Activated naive CD4-positive, alpha-beta T cell treated with anti-CD3 and anti-CD28 coated beads, Interleukin-2, amount 10 ng/mL, durations not matched to agents 7 days and 5 days (primary cell): ENCODE measurements around the gene ADD2.

Experiments
- CTCF ChIA-PET: fragments of 350-600 bp; sonication (Branson Sonifier 250); formaldehyde crosslinking; loops from one replicate; lab custom pipeline; 2021; ENCODE audit warnings: antibody characterized with exemption; lab: Charles Lee
- DNase-seq: peaks from one replicate; pipeline ENCODE4 v3.0.0-alpha.2; 2020
- H3K27ac Mint-ChIP-seq: one replicate; pipeline ENCODE4 v1.8.0; 2021; ENCODE audit warnings: mild to moderate bottlenecking, moderate library complexity, mixed read lengths
- H3K27me3 Mint-ChIP-seq: one replicate; pipeline ENCODE4 v1.8.0; 2021; ENCODE audit warnings: mild to moderate bottlenecking, mixed read lengths
- H3K36me3 Mint-ChIP-seq: one replicate; pipeline ENCODE4 v1.8.0; 2021; ENCODE audit warnings: mixed read lengths
- H3K4me1 Mint-ChIP-seq: one replicate; pipeline ENCODE4 v1.8.0; 2021; ENCODE audit warnings: mixed read lengths
- H3K4me3 Mint-ChIP-seq: one replicate; pipeline ENCODE4 v1.8.0; 2021; ENCODE audit warnings: mild to moderate bottlenecking, moderate library complexity, mixed read lengths
- H3K9me3 Mint-ChIP-seq: one replicate; pipeline ENCODE4 v1.8.0; 2021; ENCODE audit warnings: mixed read lengths

ADD2 gene

GRCh38 chr2:70716131-70716743 lies 51.8 kb downstream of the ADD2 start:
- CTCF ChIA-PET: no interaction called here
- Mint-ChIP-seq H3K27me3 (no peaks in the 10 kb centered on the region), H3K27ac (no peak overlapping the region), H3K9me3 (no peaks in the 10 kb centered on the region), H3K4me3 (no peak overlapping the region), H3K4me1 (no peaks in the 10 kb centered on the region), H3K36me3 (no peaks in the 10 kb centered on the region)
- no peak for DNase-seq

- no peak overlapping the region for H3K4me3 Mint-ChIP-seq
- CTCF ChIA-PET: interaction anchor here (0.6 kb wide), 2 partner anchors 72 to 545 kb away, joined by 3 read pairs; no protein-coding TSS in a partner anchor
- H3K4me1 Mint-ChIP-seq: no peaks in the 10 kb centered on the region
- H3K36me3 Mint-ChIP-seq: no peaks in the 10 kb centered on the region
- no peak for DNase-seq
- H3K27ac Mint-ChIP-seq: no peak overlapping the region
- no peaks in the 10 kb centered on the region for H3K27me3 Mint-ChIP-seq
- no peaks in the 10 kb centered on the region for H3K9me3 Mint-ChIP-seq
Observed at GRCh38 chr2:70715071-70715985, 52.7 kb downstream of the ADD2 start.

GRCh38 chr2:70714141-70714905 lies 53.7 kb downstream of the ADD2 start:
- H3K4me3 Mint-ChIP-seq: no peak overlapping the region
- CTCF ChIA-PET: interaction anchor here (0.6 kb wide), 1 partner anchor 73 kb away, joined by 3 read pairs; no protein-coding TSS in a partner anchor
- H3K27ac Mint-ChIP-seq: no peak overlapping the region
- no peak for DNase-seq
- H3K4me1 Mint-ChIP-seq: no peaks in the 10 kb centered on the region
- H3K27me3 Mint-ChIP-seq: no peaks in the 10 kb centered on the region
- H3K9me3 Mint-ChIP-seq: no peaks in the 10 kb centered on the region
- no peaks in the 10 kb centered on the region for H3K36me3 Mint-ChIP-seq

GRCh38 chr2:70712916-70713315 lies 55.1 kb downstream of the ADD2 start:
- CTCF ChIA-PET: interaction anchor here (0.9 kb wide), 1 partner anchor 27 kb away, joined by 3 read pairs; no protein-coding TSS in a partner anchor
- Mint-ChIP-seq H3K9me3 (no peaks in the 10 kb centered on the region), H3K4me1 (no peaks in the 10 kb centered on the region)

GRCh38 chr2:70711191-70711590 lies 56.8 kb downstream of the ADD2 start:
- no peak overlapping the region for H3K27ac Mint-ChIP-seq

More at GRCh38 chr2:70712916-70713315, 55.1 kb downstream of the ADD2 start:
- Mint-ChIP-seq H3K4me3 (no peak overlapping the region), H3K27me3 (no peaks in the 10 kb centered on the region), H3K27ac (no peak overlapping the region), H3K36me3 (no peaks in the 10 kb centered on the region)
- DNase-seq: no peak

GRCh38 chr2:70710038-70710690 lies 57.8 kb downstream of the ADD2 start:
- Mint-ChIP-seq H3K36me3 (no peaks in the 10 kb centered on the region), H3K4me3 (no peak overlapping the region), H3K27me3 (no peaks in the 10 kb centered on the region), H3K9me3 (no peaks in the 10 kb centered on the region), H3K4me1 (no peaks in the 10 kb centered on the region), H3K27ac (no peak overlapping the region)
- DNase-seq: no peak
- CTCF ChIA-PET: interaction anchor here (1.0 kb wide), 1 partner anchor 63 kb away, joined by 3 read pairs; no protein-coding TSS in a partner anchor

More at GRCh38 chr2:70711191-70711590, 56.8 kb downstream of the ADD2 start:
- Mint-ChIP-seq H3K9me3 (no peaks in the 10 kb centered on the region), H3K4me1 (no peaks in the 10 kb centered on the region), H3K36me3 (no peaks in the 10 kb centered on the region), H3K4me3 (no peak overlapping the region), H3K27me3 (no peaks in the 10 kb centered on the region)
- CTCF ChIA-PET: interaction anchor here (1.0 kb wide), 1 partner anchor 64 kb away, joined by 3 read pairs; no protein-coding TSS in a partner anchor
- no peak for DNase-seq

- no peak overlapping the region for H3K27ac Mint-ChIP-seq
- DNase-seq: no peak
Observed at GRCh38 chr2:70709275-70710037, 58.5 kb downstream of the ADD2 start.

GRCh38 chr2:70708376-70709199 lies 59.4 kb downstream of the ADD2 start:
- Mint-ChIP-seq H3K27ac (no peak overlapping the region), H3K27me3 (no peaks in the 10 kb centered on the region), H3K9me3 (no peaks in the 10 kb centered on the region), H3K4me1 (no peaks in the 10 kb centered on the region), H3K36me3 (no peaks in the 10 kb centered on the region), H3K4me3 (no peak overlapping the region)
- CTCF ChIA-PET: interaction anchor here (1.3 kb wide), 1 partner anchor 37 kb away, joined by 3 read pairs; no protein-coding TSS in a partner anchor
- DNase-seq: no peak

More at GRCh38 chr2:70709275-70710037, 58.5 kb downstream of the ADD2 start:
- Mint-ChIP-seq H3K36me3 (no peaks in the 10 kb centered on the region), H3K9me3 (no peaks in the 10 kb centered on the region), H3K27me3 (no peaks in the 10 kb centered on the region), H3K4me1 (no peaks in the 10 kb centered on the region), H3K4me3 (no peak overlapping the region)
- CTCF ChIA-PET: interaction anchor here (1.3 kb wide), 1 partner anchor 38 kb away, joined by 3 read pairs; no protein-coding TSS in a partner anchor

- Mint-ChIP-seq H3K4me1 (no peaks in the 10 kb centered on the region), H3K27ac (no peak overlapping the region), H3K9me3 (no peaks in the 10 kb centered on the region), H3K4me3 (no peak overlapping the region), H3K27me3 (peaks cover 4% of the 10 kb centered on the region), H3K36me3 (no peaks in the 10 kb centered on the region)
- DNase-seq: no peak
- CTCF ChIA-PET: no interaction called here
Observed at GRCh38 chr2:70707706-70708105, 60.3 kb downstream of the ADD2 start.

- no peak for DNase-seq
- Mint-ChIP-seq H3K4me3 (no peak overlapping the region), H3K9me3 (no peaks in the 10 kb centered on the region), H3K27ac (no peak overlapping the region), H3K4me1 (no peaks in the 10 kb centered on the region), H3K27me3 (peaks cover 4% of the 10 kb centered on the region), H3K36me3 (no peaks in the 10 kb centered on the region)
- CTCF ChIA-PET: no interaction called here
Observed at GRCh38 chr2:70706026-70706795, 61.8 kb downstream of the ADD2 start.

GRCh38 chr2:70705160-70705850 lies 62.7 kb downstream of the ADD2 start:
- no peak overlapping the region for H3K27ac Mint-ChIP-seq
- peaks cover 4% of the 10 kb centered on the region for H3K27me3 Mint-ChIP-seq
- no peaks in the 10 kb centered on the region for H3K9me3 Mint-ChIP-seq
- CTCF ChIA-PET: no interaction called here
- DNase-seq: no peak
- no peaks in the 10 kb centered on the region for H3K4me1 Mint-ChIP-seq
- no peaks in the 10 kb centered on the region for H3K36me3 Mint-ChIP-seq
- H3K4me3 Mint-ChIP-seq: no peak overlapping the region
